ENCODE data around the gene CD300A.
A peak's percentile ranks its signal among the peaks of the same experiment; 100 is the strongest.
"Not testable (repeated sequence)": the region's sequence is repeated elsewhere in the genome, so short reads cannot be mapped to it uniquely, and the experiment has no call there.

The CD300A gene

DNA sequence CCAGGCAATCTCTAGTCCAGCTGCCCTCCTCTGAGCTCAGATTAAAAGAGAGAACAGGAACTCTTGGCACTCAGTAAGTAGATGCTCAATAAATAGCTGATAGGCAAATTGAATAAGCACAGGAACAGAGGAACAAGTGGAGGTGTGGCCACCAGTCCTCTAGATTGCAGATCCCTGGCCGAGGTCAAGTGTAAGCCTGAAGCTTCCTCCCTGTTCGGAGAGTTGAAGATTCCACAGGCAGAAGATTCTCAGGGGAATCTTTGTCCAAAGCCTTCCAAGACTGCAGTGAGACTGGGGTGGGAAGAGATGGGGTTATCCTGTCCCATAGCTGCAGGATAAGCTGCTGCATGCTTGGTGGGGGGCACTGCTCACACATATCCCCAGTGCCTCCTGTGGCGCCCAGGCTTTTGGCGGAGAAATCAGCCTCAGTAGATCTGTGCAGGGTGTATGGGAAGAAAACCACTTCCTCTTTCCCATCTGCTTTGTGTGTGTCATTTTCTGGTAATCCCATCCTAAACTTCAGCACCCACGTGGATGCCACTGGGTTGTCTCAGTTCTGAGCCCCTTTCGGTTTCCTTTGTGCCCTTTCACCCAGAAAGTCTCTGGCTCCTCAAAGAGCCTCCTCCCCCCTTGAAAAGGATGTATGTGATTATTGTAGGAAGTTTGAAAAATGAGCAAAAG lies 12.1 kb downstream of the CD300A start:
- DNase-seq (ENCODE audit: insufficient read length, low spot score): no peak

DNA sequence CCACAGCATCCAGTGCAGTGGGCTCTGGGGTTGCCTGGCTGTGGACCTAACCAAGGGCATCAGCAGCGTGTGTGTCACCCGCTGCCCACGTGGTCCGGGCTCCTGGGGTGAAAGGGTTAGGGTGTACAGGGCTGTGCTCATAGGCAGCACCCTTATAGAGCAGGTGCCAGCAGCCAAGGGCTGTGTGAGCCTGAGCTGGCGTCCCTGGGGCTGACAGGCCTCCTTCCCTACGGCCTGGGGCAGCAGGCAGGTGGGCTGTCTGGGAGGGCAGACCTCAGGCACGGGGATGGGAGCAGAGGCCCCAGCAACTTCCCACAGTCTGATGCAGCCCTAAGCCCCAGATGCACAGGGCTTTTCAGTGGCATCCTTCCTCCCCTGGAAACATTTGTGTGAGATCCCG lies 13.9 kb downstream of the CD300A start:
- FAIRE-seq: no peak

More for the DNA sequence above, 12.1 kb downstream of the CD300A start:
- no peak for FAIRE-seq

DNA sequence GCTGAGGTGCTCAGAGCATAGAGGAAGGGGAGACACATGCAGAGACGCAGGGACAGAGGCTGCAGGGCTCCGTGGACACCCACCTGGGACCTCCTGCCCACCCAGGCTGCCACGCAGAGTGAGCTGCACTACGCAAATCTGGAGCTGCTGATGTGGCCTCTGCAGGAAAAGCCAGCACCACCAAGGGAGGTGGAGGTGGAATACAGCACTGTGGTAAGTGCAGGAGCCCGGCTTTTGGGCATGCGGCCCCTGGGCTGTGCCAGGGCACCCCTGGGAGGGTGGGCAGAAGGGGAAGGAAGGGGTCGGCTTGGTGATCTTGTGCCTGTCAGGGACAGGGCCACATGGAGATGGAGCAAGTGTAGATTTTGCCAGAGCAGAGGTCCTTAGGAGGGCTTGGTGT lies 15.2 kb downstream of the CD300A start:
- no peak for DNase-seq (ENCODE audit: insufficient read length, low spot score)
- FAIRE-seq: no peak

More for the DNA sequence above, 13.9 kb downstream of the CD300A start:
- DNase-seq (ENCODE audit: insufficient read length, low spot score): no peak

DNA sequence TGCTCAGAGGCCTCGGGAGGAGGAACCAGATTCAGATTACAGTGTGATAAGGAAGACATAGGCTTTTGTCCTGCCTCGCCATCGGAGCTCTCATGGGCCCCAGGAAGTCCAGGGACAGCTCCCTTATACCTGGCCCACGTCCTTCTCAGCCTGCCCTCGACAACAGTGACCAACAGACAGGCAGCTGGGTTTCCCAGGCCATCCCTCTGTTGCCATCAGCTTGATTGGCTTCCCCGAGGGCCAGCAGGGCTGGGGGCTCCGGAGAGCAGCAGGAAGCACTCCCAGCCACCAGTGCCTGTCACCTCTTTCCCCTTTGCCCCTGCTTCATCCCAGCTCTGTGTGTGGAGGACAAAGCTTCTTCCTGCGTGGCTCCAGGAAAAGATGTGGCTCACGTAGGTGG lies 17.6 kb downstream of the CD300A start:
- FAIRE-seq (no peak), DNase-seq (ENCODE audit: insufficient read length, low spot score) (no peak)

DNA sequence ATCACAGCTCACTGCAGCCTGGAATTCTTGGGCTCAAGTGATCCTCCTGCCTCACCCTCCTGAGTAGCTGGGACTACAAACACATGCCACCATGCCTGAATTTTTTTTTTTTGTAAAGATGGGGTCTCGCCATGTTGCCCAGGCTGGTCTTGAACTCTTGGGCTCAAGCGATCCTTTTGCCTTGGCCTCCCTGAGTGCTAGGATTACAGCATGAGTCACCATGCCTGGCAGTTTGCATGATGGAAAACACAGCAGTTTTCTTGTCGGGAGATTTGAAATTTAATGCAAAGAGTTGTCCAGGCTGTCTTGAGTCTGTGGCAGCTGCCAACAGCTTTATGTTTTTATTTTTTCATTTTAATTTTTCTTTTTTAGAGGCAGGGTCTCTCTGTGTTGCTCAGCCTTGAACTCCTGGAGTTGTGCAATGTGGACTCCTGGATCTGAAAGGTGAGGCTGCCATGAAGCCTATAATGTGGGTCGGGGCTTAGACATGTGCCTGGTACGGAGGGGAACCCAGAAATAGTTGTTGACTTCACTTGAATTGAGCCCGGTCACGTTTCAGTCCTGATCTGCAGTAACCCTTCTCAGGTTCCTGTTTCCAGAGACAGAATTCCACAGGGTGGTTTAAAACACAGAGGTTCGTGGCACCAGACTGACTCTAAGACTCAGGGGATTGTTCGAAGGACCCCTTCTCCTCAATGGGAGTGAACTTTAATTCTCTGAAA lies 18.7 kb downstream of the CD300A start:
- no peak for DNase-seq (ENCODE audit: insufficient read length, low spot score)
- FAIRE-seq: no peak

DNA sequence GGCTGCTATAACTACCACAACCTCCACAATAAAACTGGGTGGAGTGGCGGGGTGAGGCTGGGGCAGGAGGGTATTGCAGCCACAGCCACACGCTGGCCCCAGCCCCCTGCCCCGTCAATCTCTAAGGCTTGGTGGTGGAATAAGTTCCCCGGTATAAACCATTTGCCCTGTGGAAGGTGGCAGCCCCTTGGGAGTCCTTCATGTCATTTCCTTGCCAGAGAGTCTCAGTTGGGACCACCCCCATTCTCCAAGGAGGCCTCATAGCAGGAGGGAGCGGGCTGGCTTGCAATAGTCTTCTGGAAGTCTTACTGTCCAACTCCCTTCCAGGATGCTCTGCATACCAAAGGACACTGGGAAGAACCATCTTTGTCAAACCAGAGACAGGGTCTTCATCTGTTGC lies 19.4 kb downstream of the CD300A start:
- FAIRE-seq: no peak
- no peak for DNase-seq (ENCODE audit: insufficient read length, low spot score)

DNA sequence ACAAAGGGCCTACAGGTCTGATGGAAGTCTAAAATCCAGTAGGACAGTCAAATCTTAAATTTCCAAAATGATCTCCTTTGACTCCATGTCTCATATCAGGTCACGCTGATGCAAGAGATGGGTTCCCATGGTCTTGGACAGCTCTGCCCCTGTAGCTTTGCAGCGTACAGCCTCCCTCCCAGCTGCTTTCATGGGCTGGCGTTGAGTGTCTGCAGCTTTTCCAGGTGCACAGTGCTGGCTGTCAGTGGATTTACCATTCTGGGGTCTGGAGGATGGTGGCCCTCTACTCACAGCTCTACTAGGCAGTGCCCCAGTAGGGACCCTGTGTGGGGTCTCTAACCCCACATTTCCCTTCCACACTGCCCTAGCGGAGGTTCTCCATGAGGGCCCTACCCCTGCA lies 21.8 kb downstream of the CD300A start:
- DNase-seq (ENCODE audit: insufficient read length, low spot score); FAIRE-seq: not testable (repeated sequence)

DNA sequence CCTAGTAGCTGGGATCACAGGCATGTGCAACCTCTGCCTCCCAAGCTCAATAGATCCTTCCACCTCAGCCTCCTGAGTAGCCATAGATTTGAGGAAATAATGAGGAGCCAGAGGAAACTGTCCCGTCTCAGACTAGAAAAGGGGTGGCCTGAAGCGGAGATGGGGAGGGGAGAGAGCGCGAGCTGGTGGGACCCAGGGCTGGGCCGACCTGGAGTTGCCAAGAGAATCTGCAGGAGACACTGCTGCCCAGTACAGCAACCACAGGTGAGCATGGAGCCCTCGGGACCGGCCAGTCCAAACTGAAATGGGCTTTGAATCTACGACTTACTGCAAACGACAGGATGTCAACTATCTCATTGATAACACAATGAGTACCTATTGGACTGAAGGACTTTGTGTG lies 24.3 kb downstream of the CD300A start:
- no peak for DNase-seq (ENCODE audit: insufficient read length, low spot score)

DNA sequence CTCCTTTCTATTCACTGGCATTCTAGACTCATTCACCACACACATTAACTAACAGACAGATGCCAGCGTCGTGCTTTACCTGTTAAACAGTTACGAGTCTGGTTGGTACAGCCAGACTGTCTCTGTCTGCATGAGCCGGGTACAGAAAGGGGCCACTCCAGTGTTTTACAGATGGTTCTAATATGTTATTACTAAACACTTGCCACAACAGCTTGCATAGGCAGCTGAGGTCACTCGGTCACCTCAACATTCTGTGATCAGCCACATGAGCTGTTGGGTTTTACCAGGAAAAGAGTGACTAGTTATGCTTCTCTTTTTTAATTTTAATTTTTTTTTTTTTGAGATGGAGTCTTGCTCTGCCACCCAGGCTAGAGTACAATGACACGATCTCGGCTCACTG lies 25.2 kb downstream of the CD300A start:
- FAIRE-seq (no peak), DNase-seq (ENCODE audit: insufficient read length, low spot score) (no peak)

More for the DNA sequence above, 24.3 kb downstream of the CD300A start:
- no peak for FAIRE-seq

DNA sequence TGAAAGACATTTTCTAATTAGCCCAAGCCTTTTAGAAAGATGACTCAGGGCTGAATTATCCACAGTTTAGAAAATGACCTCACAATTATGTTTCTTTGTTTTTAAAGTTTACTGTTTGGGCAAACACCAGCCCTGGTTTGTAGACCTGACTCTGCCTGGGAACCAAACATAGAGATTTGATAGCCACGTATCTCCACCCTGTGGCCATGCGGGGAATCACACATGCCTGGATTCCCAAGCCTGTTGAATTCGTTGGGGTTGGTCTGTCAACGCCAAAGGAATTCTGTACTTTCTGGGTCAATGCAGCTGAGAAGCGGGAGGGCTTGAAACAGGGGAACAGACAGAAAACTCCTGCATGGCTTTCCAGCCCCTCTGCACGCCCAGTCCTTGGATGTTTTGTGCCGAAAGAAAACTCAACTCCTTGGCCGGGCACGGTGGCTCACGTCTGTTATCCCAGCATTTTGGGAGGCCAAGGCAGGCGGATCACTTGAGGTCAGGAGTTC lies 26.9 kb downstream of the CD300A start:
- peak; percentile 76 for FAIRE-seq
- DNase-seq (ENCODE audit: insufficient read length, low spot score): peak; percentile 85

DNA sequence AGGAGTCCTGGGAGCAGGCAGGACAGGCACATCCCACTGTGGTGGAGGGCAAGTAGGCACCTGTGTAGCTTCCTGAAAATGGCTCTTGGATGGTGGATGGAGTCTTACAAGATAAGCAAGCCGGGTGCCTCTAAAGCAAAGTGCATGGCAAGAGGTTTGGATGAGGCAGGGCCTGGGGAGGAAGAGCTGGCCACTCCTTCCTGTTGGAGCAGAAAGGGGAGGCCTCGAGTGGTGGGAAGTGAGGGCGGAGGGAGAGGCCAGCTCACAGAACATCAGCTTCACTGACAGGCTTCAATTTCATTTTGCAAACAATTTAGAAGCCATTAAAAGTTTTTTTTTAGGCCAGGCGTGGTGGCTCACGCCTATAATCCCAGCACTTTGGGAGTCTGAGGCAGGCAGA lies 31.0 kb downstream of the CD300A start:
- DNase-seq (ENCODE audit: insufficient read length, low spot score) (no peak), FAIRE-seq (no peak)

DNA sequence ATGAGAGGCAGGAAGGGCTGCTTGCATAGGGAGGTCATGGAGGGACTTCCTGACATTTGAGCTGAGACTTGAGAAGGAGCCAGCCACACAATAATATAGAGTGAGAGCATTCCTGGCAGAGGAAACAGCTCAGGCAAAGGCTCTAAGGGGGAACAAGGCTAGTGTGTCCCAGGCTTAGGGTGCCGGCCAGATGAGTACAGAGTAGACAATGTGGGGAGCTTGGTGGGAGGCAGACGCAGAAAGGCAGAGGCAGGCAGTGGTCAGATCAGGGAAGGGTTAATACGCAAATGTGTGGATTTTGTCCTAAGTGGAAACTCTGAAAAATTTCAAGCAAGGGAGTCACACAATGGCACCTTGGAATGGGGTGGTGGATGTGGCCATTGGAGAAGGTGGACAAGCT lies 33.6 kb downstream of the CD300A start:
- DNase-seq (ENCODE audit: insufficient read length, low spot score) (no peak), FAIRE-seq (no peak)

DNA sequence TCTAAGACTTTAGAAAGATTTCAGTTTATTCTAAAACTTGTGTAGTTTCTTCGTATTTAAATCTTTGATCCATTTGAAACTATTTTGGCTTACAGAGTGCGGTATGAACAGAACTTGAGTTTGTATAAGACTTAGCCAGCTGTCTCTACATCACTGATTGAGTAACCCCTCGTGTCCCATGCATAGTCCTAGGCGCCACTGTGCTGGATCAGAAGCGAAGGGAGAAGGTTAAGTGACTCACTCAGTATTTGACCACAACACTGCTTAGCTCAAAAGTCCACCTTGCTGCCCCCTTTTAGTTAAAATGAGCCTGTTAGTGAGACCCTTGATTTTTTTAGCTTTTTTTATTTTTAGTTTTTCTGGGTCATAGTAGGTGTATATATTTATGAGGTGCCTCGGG lies 36.4 kb downstream of the CD300A start:
- DNase-seq (ENCODE audit: insufficient read length, low spot score) (no peak), FAIRE-seq (no peak)

DNA sequence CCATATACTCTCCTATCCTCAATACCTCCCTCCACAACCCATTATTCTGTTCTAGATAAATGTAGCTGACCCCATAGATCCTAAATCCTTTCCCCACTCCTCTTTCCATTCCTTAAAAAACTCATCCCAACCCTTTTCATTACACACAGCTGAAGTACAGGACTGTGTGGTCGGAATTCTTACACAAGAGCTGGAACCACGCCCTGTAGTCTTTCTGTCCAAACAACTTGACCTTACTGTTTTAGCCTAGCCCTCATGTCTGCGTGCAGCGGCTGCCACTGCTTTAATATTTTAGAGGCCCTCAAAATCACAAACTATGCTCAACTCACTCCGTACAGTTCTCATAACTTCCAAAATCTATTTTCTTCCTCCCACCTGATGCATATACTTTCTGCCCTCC lies 37.5 kb downstream of the CD300A start:
- not testable (repeated sequence) for DNase-seq (ENCODE audit: insufficient read length, low spot score); FAIRE-seq

DNA sequence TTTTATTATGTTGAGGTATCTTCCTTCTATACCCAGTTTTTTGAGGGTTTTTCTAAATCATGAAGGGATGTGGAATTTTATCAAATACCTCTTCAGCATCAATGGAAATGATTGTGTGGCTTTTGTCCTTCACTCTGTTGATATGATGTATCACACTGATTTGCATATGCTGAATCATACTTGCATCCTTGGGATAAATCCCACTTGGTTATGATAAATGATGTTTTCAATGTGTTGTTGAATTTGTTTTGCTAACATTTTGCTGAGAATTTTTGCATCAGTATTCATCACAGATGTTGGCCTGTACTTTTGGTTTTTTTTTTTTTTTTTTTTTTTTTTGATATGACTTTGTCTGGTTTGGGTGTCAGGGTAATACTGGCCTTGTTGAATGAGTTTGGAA lies 41.7 kb downstream of the CD300A start:
- DNase-seq (ENCODE audit: insufficient read length, low spot score) (no peak), FAIRE-seq (peak; percentile 62)

DNA sequence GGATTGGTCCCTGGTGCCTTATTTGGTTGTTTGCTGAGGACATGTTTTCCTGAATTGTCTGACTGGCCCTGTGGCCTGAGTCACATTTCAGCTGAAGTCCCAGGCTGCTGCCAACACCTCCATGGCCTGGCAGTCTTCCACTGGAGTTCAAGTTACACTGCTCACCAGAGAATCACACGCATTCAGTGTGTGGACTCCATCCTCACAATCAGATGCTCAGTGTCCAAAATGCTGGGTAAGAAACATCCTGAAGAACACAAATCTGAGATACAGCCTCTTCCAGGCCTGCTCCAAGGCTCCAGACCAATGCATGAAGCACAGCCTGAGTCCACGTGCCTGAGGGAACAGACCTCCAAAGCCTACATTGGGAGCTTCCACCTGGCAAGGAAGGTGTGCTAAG lies 45.6 kb downstream of the CD300A start:
- no peak for FAIRE-seq
- no peak for DNase-seq (ENCODE audit: insufficient read length, low spot score)

DNA sequence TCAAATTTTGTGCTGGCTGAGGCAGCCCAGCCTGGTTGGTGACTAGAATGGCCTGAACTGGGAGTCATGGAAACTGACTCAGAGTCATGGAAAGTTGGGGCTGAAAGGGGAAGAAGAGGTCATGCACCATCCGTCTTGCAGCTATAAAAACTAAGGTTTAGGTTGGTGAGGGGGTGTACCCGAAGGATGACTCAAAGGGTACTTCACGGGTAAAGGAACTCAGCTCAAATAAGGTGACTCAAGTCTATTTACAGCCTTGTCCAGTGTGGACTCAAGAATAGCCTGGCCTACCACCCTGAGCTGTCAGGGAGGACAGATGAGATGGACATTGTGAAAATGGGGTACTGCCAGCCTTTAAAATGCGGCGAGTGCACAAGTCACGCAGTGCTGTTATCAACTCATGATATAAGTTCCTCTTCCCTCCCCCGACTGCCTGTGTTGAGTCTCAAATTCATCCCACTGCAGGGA lies 46.2 kb downstream of the CD300A start:
- FAIRE-seq (no peak), DNase-seq (ENCODE audit: insufficient read length, low spot score) (no peak)

DNA sequence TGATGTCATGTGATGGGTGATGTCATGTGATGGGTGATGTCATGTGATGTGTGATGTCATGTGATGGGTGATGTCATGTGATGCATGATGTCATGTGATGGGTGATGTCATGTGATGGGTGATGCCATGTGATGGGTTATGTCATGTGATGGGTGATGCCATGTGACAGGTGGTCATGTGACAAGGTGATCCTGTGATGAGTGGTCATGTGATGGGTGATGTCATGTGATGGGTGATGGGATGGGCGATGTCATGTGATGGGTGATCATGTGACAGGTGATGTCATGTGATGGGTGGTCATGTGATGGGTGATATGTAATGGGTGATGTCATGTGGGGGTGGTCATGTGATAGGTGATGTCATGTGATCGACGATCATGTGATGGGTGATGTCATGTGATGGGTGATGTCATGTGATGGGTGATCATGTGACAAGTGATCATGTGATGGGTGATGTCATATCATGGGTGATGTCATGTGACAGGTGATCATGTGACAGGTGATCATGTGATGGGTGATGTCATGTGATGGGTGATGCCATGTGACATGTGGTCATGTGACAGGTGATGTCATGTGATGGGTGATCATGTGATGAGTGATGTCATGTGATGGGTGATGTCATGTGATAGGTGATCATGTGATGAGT lies 47.7 kb downstream of the CD300A start:
- FAIRE-seq: peak; percentile 99
- no peak for DNase-seq (ENCODE audit: insufficient read length, low spot score)

DNA sequence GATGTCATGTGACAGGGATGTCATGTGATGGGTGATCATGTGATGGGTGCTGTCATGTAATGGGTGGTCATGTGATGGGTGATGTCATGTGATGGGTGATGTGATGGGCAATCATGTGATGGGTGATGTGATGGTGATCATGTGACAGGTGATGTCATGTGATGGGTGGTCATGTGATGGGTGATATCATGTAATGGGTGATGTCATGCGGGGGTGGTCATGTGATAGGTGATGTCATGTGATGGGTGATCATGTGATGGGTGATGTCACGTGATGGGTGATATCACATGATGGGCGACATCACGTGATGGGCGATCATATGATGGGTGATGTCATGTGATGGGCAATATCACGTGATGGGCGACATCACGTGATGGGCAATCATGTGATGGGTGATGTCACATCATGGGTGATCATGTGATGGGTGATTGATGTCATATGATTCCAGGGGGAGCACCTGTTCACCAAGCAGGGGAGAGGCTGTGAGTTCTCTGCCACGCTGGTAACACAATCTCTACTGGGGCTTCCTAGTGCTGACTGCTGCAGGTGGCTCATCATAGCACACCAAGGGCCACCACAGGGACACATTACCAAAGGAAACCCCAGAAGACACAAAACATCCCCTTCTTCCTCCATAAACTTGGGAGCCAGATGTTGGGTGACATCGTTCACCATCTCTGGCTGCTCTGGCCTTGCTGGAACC lies 48.3 kb downstream of the CD300A start:
- FAIRE-seq: no peak
- no peak for DNase-seq (ENCODE audit: insufficient read length, low spot score)

DNA sequence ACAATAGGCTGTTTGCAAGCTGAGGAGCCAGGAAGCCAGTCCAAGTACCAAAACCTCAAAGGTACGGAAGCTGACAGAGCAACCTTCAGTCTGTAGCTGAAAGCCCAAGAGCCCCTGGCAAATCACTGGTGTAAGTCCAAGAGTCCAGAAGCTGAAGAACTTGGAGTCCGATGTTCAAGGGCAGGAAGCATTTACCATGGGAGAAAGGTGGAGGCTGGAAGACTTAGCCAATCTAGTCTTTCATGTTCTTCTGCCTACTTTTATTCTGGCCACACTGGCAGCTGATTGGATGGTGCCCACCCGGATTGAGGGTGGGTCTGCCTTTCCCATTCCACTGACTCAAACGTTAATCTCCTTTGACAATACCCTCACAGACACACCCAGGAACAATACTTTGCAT lies 49.5 kb downstream of the CD300A start:
- DNase-seq (ENCODE audit: insufficient read length, low spot score): no peak
- no peak for FAIRE-seq
